ENCODE results near the gene EPHB2. TPM values are rescaled to one million over a fixed set of nuclear protein-coding genes. Genes with fewer than 3 reads are reported as not detected.

EPHB2 gene
- total and polyA plus RNA-seq, 2 donors (not counting 3 experiments of a cell fraction or from before 2014, with no cell fraction given) = 50.8 to 69.1 TPM

DNA sequence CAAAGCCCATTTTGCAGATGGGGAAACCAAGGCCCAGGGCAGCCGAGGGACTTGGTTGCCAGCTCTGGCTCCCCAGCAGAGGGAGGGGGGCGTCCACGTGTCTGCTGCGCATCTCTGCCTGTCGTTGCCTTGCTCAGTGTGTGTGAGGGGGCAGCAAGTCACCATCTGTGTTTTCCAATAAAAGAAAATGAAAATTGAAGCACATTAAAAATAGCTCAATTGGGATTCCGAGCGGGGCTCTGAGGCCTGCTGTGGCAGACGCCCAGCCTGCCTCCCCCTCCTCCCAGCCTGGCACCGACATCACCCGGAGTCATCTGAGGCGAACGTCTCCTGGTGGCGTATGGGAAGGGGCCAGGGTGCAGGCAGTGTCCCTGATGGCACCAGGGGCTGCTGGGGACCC lies 51.2 kb downstream of the EPHB2 start:
- Histone ChIP-seq H3K4me1 (ENCODE audit: control insufficient read depth, extremely low read depth, insufficient read depth, low read length) (no peaks in the 10 kb centered on the region), H3K27ac (ENCODE audit: insufficient read depth, low read depth, low read length) (no peak overlapping the region), H3K9ac (replicated peaks; ENCODE audit: extremely low read depth, insufficient read depth, low read length) (no peak overlapping the region), H4K20me1 (replicated peaks; ENCODE audit: control insufficient read depth, extremely low read depth, insufficient read depth, low read length) (no peaks in the 10 kb centered on the region), H3K4me2 (ENCODE audit: insufficient read depth, low read length) (no peak overlapping the region), H3K9me1 (replicated peaks; ENCODE audit: control insufficient read depth, extremely low read depth, insufficient read depth, low read length) (no peaks in the 10 kb centered on the region), H3K36me3 (ENCODE audit: control insufficient read depth in 2 of 2, extremely low read depth in 1 of 2, insufficient read depth in 2 of 2, low read length in 2 of 2) (no peaks in the 10 kb centered on the region), H3K79me2 (ENCODE audit: control insufficient read depth, insufficient read depth, low read length) (peaks cover 49% of the 10 kb centered on the region), H3K9me3 (replicated peaks; ENCODE audit: control insufficient read depth, insufficient read depth, low read length) (no peaks in the 10 kb centered on the region), H3K27me3 (ENCODE audit: control insufficient read depth in 2 of 2, insufficient read depth in 2 of 2, low read length in 2 of 2) (no peaks in the 10 kb centered on the region), H3K4me3 (replicated peaks in 1 of 3; ENCODE audit: insufficient read depth in 1 of 3, low read depth in 1 of 3, low read length in 3 of 3) (no peak overlapping the region), H2AFZ (ENCODE audit: low read depth, low read length) (no peak overlapping the region)
- ChIA-PET CTCF (interaction anchor here (1.0 to 2.1 kb wide), 2 partner anchors 57 to 87 kb away, joined by 3 to 14 read pairs; no protein-coding TSS in a partner anchor), POLR2A (no interaction called here)
- BruUV-seq (replicated peaks) = no TSS peak
- FAIRE-seq (no peak), DNase-seq (ENCODE audit: low read depth, low spot score) (no peak)
- dilution Hi-C loops (cut with MboI; ENCODE audit: extremely low pct_ligation_motif_present, low sequenced_read_pairs) (no loop called here), intact Hi-C loops (cut with micrococcal nuclease) (no loop called here)
- TF ChIP-seq EZH2 (IDR thresholded peaks at IDR 0.05; ENCODE audit: borderline replicate concordance, low read depth, low read length, severe bottlenecking) = no peak
- TF ChIP-seq JUN (IDR thresholded peaks at IDR 0.05; ENCODE audit: borderline replicate concordance, insufficient read depth, insufficient read length, low read depth) = no peak

DNA sequence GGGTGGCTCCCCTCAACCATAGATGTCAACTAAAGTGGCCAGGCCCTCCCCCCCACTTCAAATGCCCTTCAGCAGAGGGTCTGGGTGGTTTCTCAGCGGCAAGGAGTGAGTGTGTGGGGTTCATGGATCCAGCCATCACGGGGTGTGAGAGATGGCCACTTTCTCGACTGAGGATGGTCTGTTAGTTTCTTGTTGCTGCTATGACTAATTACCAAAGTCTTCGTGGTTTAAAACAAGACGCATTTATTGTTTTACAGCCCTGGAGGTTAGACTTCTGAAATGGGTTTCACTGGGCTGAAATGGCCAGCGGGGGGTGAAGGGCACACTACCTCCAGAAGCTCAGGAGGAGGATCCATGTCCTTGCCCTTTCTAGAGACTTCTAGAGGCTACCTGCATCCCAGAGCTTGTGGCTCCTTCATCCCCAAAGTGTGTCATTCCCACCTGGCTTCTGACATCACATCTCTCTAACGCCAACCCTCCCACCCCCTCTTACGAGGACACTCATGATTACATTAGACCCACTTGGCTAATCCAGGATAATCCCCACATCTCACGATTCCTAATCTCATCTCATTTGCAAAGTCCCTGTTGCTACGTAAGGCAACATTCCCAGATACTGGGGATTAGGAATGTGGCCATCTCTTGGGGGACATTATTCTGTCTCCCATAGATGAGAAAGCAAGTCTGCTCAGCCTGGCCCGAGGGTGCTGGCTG lies 53.0 kb downstream of the EPHB2 start:
- POLR2A ChIA-PET = no interaction called here
- dilution Hi-C loops (cut with MboI; ENCODE audit: extremely low pct_ligation_motif_present, low sequenced_read_pairs) = no loop called here
- FAIRE-seq = no peak

More for the DNA sequence above, 53.0 kb downstream of the EPHB2 start:
- no peak overlapping the region for H3K27ac ChIP-seq (ENCODE audit: insufficient read depth, low read depth, low read length)
- H3K4me2 ChIP-seq (ENCODE audit: insufficient read depth, low read length) = no peak overlapping the region
- H3K4me1 ChIP-seq (ENCODE audit: control insufficient read depth, extremely low read depth, insufficient read depth, low read length) = no peaks in the 10 kb centered on the region
- no peaks in the 10 kb centered on the region for H3K27me3 ChIP-seq (ENCODE audit: control insufficient read depth in 2 of 2, insufficient read depth in 2 of 2, low read length in 2 of 2)
- intact Hi-C loops (cut with micrococcal nuclease) = no loop called here
- DNase-seq (ENCODE audit: low read depth, low spot score) = no peak
- H3K4me3 ChIP-seq (replicated peaks in 1 of 3; ENCODE audit: insufficient read depth in 1 of 3, low read depth in 1 of 3, low read length in 3 of 3) = no peak overlapping the region
- no peak overlapping the region for H3K9ac ChIP-seq (replicated peaks; ENCODE audit: extremely low read depth, insufficient read depth, low read length)
- no peaks in the 10 kb centered on the region for H3K36me3 ChIP-seq (ENCODE audit: control insufficient read depth in 2 of 2, extremely low read depth in 1 of 2, insufficient read depth in 2 of 2, low read length in 2 of 2)
- no TSS peak for BruUV-seq (replicated peaks)
- TF ChIP-seq JUN (IDR thresholded peaks at IDR 0.05; ENCODE audit: borderline replicate concordance, insufficient read depth, insufficient read length, low read depth) (no peak), POLR2AphosphoS5 (IDR thresholded peaks at IDR 0.05; ENCODE audit: insufficient read depth, low read depth, low read length) (no peak), EZH2 (IDR thresholded peaks at IDR 0.05; ENCODE audit: borderline replicate concordance, low read depth, low read length, severe bottlenecking) (no peak), FOS (IDR thresholded peaks at IDR 0.05; ENCODE audit: borderline replicate concordance, insufficient read depth, low read length) (no peak), GATA2 (IDR thresholded peaks at IDR 0.05; ENCODE audit: insufficient read depth, insufficient read length, low read depth, low read length) (no peak), MYC (IDR thresholded peaks at IDR 0.05; ENCODE audit: low read depth, low read length) (no peak), POLR2A (IDR thresholded peaks at IDR 0.05; ENCODE audit: low read depth, low read length) (no peak), CTCF (IDR thresholded peaks at IDR 0.05; ENCODE audit: extremely low read depth in 1 of 2, insufficient read depth in 1 of 2, low read depth in 1 of 2, low read length in 2 of 2) (no peak)
- TF ChIP-seq, protein P1, sequence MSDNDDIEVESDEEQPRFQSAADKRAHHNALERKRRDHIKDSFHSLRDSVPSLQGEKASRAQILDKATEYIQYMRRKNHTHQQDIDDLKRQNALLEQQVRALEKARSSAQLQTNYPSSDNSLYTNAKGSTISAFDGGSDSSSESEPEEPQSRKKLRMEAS (IDR thresholded peaks at IDR 0.05; ENCODE audit: insufficient read depth, insufficient read length) = no peak
- CTCF ChIA-PET = no interaction called here
- no peaks in the 10 kb centered on the region for H4K20me1 ChIP-seq (replicated peaks; ENCODE audit: control insufficient read depth, extremely low read depth, insufficient read depth, low read length)
- no peak overlapping the region for H2AFZ ChIP-seq (ENCODE audit: low read depth, low read length)
- H3K9me1 ChIP-seq (replicated peaks; ENCODE audit: control insufficient read depth, extremely low read depth, insufficient read depth, low read length) = no peaks in the 10 kb centered on the region
- no peaks in the 10 kb centered on the region for H3K9me3 ChIP-seq (replicated peaks; ENCODE audit: control insufficient read depth, insufficient read depth, low read length)
- peaks cover 37% of the 10 kb centered on the region for H3K79me2 ChIP-seq (ENCODE audit: control insufficient read depth, insufficient read depth, low read length)
